ENCODE results near the gene ZNF217. TPM values are rescaled to one million over a fixed set of nuclear protein-coding genes. Genes with fewer than 3 reads are reported as not detected.
"Not testable (repeated sequence)": the region's sequence is repeated elsewhere in the genome, so short reads cannot be mapped to it uniquely, and the experiment has no call there.

Gene ZNF217
- total RNA-seq, 1 donor from 2014 or later = 8.9 TPM

GRCh38 chr20:53636540-53637097, 43.0 kb upstream of the ZNF217 start:
- Histone ChIP-seq H3K36me3 (no peaks in the 10 kb centered on the region), H3K4me1 (no peaks in the 10 kb centered on the region), H3K4me3 (no peak overlapping the region), H3K27ac (no peak overlapping the region), H3K27me3 (no peaks in the 10 kb centered on the region), H3K9me3 (no peaks in the 10 kb centered on the region)
- intact Hi-C loops (cut with DNase I) = no loop called here
- no peak for TF ChIP-seq CTCF (IDR thresholded peaks at IDR 0.05)
- DNase-seq (ENCODE audit: low spot score in 2 of 2) = peak in 1 of 2 donors; percentile 7

- H3K27ac ChIP-seq = no peak overlapping the region
- H3K4me3 ChIP-seq = no peak overlapping the region
- DNase-seq (ENCODE audit: low spot score in 2 of 2) = no peak
- no peaks in the 10 kb centered on the region for H3K27me3 ChIP-seq
- intact Hi-C loops (cut with DNase I) = no loop called here
- H3K4me1 ChIP-seq = no peaks in the 10 kb centered on the region
- H3K9me3 ChIP-seq = no peaks in the 10 kb centered on the region
- TF ChIP-seq CTCF (IDR thresholded peaks at IDR 0.05) = no peak
- H3K36me3 ChIP-seq = no peaks in the 10 kb centered on the region
Observed at GRCh38 chr20:53635221-53635620, 41.6 kb upstream of the ZNF217 start.

- intact Hi-C loops (cut with DNase I) = no loop called here
- peak in 1 of 2 donors; percentile 48 for DNase-seq (ENCODE audit: low spot score in 2 of 2)
Observed at GRCh38 chr20:53631909-53632662, 38.4 kb upstream of the ZNF217 start.

GRCh38 chr20:53629436-53629835, 35.8 kb upstream of the ZNF217 start:
- Histone ChIP-seq H3K27me3 (no peaks in the 10 kb centered on the region), H3K27ac (no peak overlapping the region), H3K36me3 (no peaks in the 10 kb centered on the region), H3K4me1 (no peaks in the 10 kb centered on the region), H3K9me3 (no peaks in the 10 kb centered on the region), H3K4me3 (no peak overlapping the region)
- no peak for TF ChIP-seq CTCF (IDR thresholded peaks at IDR 0.05)
- intact Hi-C loops (cut with DNase I) = no loop called here
- peak in 1 of 2 donors; percentile 9 for DNase-seq (ENCODE audit: low spot score in 2 of 2)

More at GRCh38 chr20:53631909-53632662, 38.4 kb upstream of the ZNF217 start:
- Histone ChIP-seq H3K27ac (no peak overlapping the region), H3K27me3 (no peaks in the 10 kb centered on the region), H3K9me3 (no peaks in the 10 kb centered on the region), H3K36me3 (no peaks in the 10 kb centered on the region), H3K4me1 (no peaks in the 10 kb centered on the region), H3K4me3 (no peak overlapping the region)
- no peak for TF ChIP-seq CTCF (IDR thresholded peaks at IDR 0.05)

- peak in 1 of 2 donors; percentile 9 for DNase-seq (ENCODE audit: low spot score in 2 of 2)
- H3K4me1 ChIP-seq; H3K27me3 ChIP-seq; H3K4me3 ChIP-seq; H3K36me3 ChIP-seq; H3K9me3 ChIP-seq; H3K27ac ChIP-seq; intact Hi-C loops (cut with DNase I): not testable (repeated sequence)
Observed at GRCh38 chr20:53628758-53629157, 35.1 kb upstream of the ZNF217 start.

GRCh38 chr20:53628076-53628475, 34.4 kb upstream of the ZNF217 start:
- Histone ChIP-seq H3K4me1 (peaks cover 0 to 2% of the 10 kb centered on the region in 2 donors), H3K27ac (no peak overlapping the region), H3K27me3 (no peaks in the 10 kb centered on the region), H3K9me3 (no peaks in the 10 kb centered on the region), H3K4me3 (no peak overlapping the region), H3K36me3 (no peaks in the 10 kb centered on the region)
- intact Hi-C loops (cut with DNase I) = no loop called here
- peak in 1 of 2 donors; percentile 4 for DNase-seq (ENCODE audit: low spot score in 2 of 2)
- no peak for TF ChIP-seq CTCF (IDR thresholded peaks at IDR 0.05)

- DNase-seq (ENCODE audit: low spot score in 2 of 2) = peak in 1 of 2 donors; percentile 28
- H3K4me3 ChIP-seq; H3K27me3 ChIP-seq; intact Hi-C loops (cut with DNase I); H3K9me3 ChIP-seq; H3K27ac ChIP-seq; H3K36me3 ChIP-seq: not testable (repeated sequence)
- peaks cover 8 to 12% of the 10 kb centered on the region in 2 donors for H3K4me1 ChIP-seq
Observed at GRCh38 chr20:53627001-53627400, 33.4 kb upstream of the ZNF217 start.
